ENCODE results near the gene LRMDA.

The LRMDA gene

GRCh38 chr10:75868574-75868973 lies 437.1 kb downstream of the LRMDA start:
- DNase-seq (ENCODE audit: low read depth): no peak
- TF ChIP-seq CTCF (IDR thresholded peaks at IDR 0.05; ENCODE audit: insufficient read depth, low read depth, low read length, missing control alignments): no peak
- no peak overlapping the region for H3K4me3 ChIP-seq (ENCODE audit: low read depth, low read length)

- no peak for TF ChIP-seq CTCF (IDR thresholded peaks at IDR 0.05; ENCODE audit: insufficient read depth, low read depth, low read length, missing control alignments)
Measured at GRCh38 chr10:75870039-75870645, 438.7 kb downstream of the LRMDA start.

DNA sequence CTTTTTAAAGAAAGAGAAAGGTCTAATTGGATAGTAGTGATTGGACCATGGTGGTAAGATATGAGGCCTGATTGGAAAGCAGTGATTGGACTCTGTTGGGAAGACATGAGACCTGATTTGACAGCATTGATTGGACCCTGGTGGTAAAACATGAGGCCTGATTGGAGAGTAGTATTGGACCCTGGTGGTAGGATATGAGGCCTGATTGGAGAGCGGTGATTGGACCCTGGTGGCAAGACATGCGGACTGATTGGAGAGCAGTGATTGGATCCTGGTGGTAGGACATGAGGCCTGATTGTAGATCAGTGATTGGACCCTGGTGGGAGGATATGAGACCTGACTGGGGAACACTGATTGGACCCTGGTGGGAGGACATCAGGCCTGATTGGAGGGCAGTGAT lies 444.3 kb downstream of the LRMDA start:
- TF ChIP-seq CTCF (IDR thresholded peaks at IDR 0.05; ENCODE audit: insufficient read depth, low read depth, low read length, missing control alignments): no peak
- DNase-seq (ENCODE audit: low read depth): no peak
- no peak overlapping the region for H3K4me3 ChIP-seq (ENCODE audit: low read depth, low read length)

More at GRCh38 chr10:75870039-75870645, 438.7 kb downstream of the LRMDA start:
- H3K4me3 ChIP-seq (ENCODE audit: low read depth, low read length): no peak overlapping the region
- no peak for DNase-seq (ENCODE audit: low read depth)

- no peak for TF ChIP-seq CTCF (IDR thresholded peaks at IDR 0.05; ENCODE audit: insufficient read depth, low read depth, low read length, missing control alignments)
Measured at GRCh38 chr10:75876710-75877109, 445.3 kb downstream of the LRMDA start.

DNA sequence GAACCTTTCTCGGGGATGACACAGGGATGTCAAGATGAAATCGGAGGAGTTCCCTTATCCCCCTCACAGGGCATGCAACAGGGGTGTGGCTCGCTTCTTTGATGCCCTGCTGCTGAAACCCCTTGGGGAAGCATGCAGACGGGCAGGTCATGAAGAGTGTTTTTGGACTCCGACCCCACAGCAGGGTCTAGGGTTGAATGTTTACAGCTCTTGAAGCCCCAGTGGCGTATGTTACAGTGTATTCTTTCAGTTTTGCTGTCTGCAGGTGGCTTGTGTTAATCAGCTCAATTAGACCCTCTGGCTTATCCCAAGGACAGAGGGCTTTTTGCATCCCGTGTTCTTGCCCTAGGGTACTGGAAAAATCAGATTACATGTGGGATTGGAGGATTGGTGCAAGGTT lies 446.5 kb downstream of the LRMDA start:
- no peak for TF ChIP-seq CTCF (IDR thresholded peaks at IDR 0.05; ENCODE audit: insufficient read depth, low read depth, low read length, missing control alignments)
- no peak overlapping the region for H3K4me3 ChIP-seq (ENCODE audit: low read depth, low read length)
- DNase-seq (ENCODE audit: low read depth): no peak

More at GRCh38 chr10:75876710-75877109, 445.3 kb downstream of the LRMDA start:
- DNase-seq (ENCODE audit: low read depth): no peak
- no peak overlapping the region for H3K4me3 ChIP-seq (ENCODE audit: low read depth, low read length)

DNA sequence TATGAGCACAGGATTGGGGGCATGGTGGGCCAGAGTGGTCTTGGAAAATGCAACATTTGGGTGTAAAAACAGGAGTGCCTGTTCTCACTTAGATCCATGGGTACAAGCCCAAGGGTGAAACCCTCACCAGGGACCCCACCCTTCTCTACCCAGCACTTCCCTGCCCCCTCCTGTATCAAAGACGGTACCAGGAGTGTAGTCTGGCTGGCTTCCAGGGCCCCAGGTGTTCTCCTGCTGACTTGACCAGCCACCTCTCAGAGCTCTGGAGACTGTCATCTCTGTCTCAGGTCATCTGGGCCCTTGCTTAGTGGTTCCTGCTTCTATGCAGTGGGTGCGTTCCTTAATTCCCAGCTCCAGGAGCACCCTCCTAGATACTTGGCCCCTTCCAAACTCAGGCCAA lies 447.2 kb downstream of the LRMDA start:
- TF ChIP-seq CTCF (IDR thresholded peaks at IDR 0.05; ENCODE audit: insufficient read depth, low read depth, low read length, missing control alignments): no peak
- DNase-seq (ENCODE audit: low read depth): no peak
- no peak overlapping the region for H3K4me3 ChIP-seq (ENCODE audit: low read depth, low read length)
